GM12874 (cell line): Measurements from ENCODE around the gene EGR1.

Experiments used
- CTCF ChIP-seq: IDR thresholded peaks from 2 replicates; pipeline ENCODE4 v1.5.1; 2011; ENCODE audit warnings: low read depth, mild to moderate bottlenecking, control low read depth, low read length, moderate library complexity; ENCODE audit not compliant: insufficient read depth

EGR1 gene

GRCh38 chr5:138448481-138449398 is 16.5 kb upstream of the EGR1 start:
- no peak for TF ChIP-seq CTCF

GRCh38 chr5:138449501-138450239 is 15.6 kb upstream of the EGR1 start:
- peak; percentile 94 for TF ChIP-seq CTCF

- no peak for TF ChIP-seq CTCF
Measured at GRCh38 chr5:138450971-138451370, 14.3 kb upstream of the EGR1 start.

- no peak for TF ChIP-seq CTCF
Measured at GRCh38 chr5:138452720-138453119, 12.6 kb upstream of the EGR1 start.

GRCh38 chr5:138453590-138453989 is 11.7 kb upstream of the EGR1 start:
- TF ChIP-seq CTCF, result no peak

- no peak for TF ChIP-seq CTCF
Measured at GRCh38 chr5:138454121-138454520, 11.2 kb upstream of the EGR1 start.

GRCh38 chr5:138455232-138455930 is 9.9 kb upstream of the EGR1 start:
- no peak for TF ChIP-seq CTCF
